PFSK-1 (cell line): ENCODE results near the gene PPP2R5C.

Experiments
- FOXP2 ChIP-seq: optimal IDR thresholded peaks from 2 replicates; pipeline ENCODE3; 2011; ENCODE audit warnings: borderline replicate concordance, control low read depth, inconsistent platforms; ENCODE audit not compliant: insufficient read depth; ENCODE audit errors: extremely low read length, extremely low read depth
- POLR2AphosphoS5 ChIP-seq: IDR thresholded peaks from 2 replicates; pipeline ENCODE4 v1.6.1; 2012; ENCODE audit warnings: low read depth, mild to moderate bottlenecking, control low read depth, low read length, moderate library complexity
- SIN3A ChIP-seq: IDR thresholded peaks from 2 replicates; pipeline ENCODE4 v1.6.1; 2012; ENCODE audit warnings: mild to moderate bottlenecking, low read length, moderate library complexity, borderline replicate concordance; ENCODE audit not compliant: insufficient read depth
- TAF1 ChIP-seq: IDR thresholded peaks from 2 replicates; pipeline ENCODE4 v1.6.1; 2012; ENCODE audit warnings: low read length, control low read depth, borderline replicate concordance; ENCODE audit not compliant: insufficient read depth
- TF ChIP-seq, protein P1 (sequence below), 2 experiments: IDR thresholded peaks; 2 replicates each; pipeline versions ENCODE4 v1.6.1 to v1.8.0; 2011 to 2012; ENCODE audit warnings: low read depth in 2 of 2, low read length in 2 of 2, control low read depth in 1 of 2, inconsistent platforms in 1 of 2, mild to moderate bottlenecking in 1 of 2, moderate library complexity in 1 of 2; ENCODE audit not compliant: insufficient read depth in 1 of 2

The PPP2R5C gene

DNA sequence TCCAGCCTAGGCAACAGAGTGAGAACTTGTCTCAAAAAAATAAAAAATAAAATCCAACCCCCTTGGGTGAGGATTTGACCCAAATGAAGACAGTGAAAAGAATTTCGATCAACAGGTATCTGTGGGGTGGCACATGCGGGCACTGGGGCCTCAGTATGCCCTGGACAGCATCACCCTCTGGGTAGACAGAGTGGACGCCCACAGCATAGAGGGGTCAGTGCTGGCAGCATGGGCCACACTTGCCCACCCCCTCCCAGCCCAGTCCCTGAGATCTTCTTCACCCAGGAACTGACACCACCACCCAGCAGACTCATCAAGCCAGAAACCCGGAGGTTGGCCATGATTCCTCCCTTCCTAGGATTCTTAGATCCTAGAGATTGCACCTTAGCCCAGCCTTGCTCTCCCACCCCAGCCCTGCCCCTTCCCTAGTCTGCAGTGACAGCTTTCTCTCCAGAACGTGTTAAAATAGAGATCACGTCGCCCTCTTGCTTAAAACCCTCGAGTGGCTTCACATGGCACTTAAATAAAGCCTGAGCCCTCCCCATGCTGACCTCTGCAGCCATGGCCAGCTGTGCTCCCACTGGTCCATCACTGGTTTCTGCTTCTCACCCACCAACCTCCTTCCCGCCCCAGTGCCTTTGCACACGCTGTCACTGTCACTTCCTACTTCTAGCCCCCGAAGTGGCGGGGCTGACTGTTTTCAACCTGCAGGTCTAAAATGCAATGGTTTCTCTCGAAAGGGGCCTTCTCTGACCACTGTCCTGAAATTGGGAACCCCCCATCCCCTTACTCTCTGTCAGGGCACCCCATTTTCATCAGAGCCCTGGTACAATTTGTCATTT is 176.6 kb downstream of the PPP2R5C start:
- TF ChIP-seq TAF1: no peak
- no peak for TF ChIP-seq POLR2AphosphoS5
- TF ChIP-seq, protein P1, sequence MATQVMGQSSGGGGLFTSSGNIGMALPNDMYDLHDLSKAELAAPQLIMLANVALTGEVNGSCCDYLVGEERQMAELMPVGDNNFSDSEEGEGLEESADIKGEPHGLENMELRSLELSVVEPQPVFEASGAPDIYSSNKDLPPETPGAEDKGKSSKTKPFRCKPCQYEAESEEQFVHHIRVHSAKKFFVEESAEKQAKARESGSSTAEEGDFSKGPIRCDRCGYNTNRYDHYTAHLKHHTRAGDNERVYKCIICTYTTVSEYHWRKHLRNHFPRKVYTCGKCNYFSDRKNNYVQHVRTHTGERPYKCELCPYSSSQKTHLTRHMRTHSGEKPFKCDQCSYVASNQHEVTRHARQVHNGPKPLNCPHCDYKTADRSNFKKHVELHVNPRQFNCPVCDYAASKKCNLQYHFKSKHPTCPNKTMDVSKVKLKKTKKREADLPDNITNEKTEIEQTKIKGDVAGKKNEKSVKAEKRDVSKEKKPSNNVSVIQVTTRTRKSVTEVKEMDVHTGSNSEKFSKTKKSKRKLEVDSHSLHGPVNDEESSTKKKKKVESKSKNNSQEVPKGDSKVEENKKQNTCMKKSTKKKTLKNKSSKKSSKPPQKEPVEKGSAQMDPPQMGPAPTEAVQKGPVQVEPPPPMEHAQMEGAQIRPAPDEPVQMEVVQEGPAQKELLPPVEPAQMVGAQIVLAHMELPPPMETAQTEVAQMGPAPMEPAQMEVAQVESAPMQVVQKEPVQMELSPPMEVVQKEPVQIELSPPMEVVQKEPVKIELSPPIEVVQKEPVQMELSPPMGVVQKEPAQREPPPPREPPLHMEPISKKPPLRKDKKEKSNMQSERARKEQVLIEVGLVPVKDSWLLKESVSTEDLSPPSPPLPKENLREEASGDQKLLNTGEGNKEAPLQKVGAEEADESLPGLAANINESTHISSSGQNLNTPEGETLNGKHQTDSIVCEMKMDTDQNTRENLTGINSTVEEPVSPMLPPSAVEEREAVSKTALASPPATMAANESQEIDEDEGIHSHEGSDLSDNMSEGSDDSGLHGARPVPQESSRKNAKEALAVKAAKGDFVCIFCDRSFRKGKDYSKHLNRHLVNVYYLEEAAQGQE (IDR thresholded peaks at IDR 0.05; ENCODE audit: insufficient read depth in 1 of 2, low read depth in 2 of 2, low read length in 2 of 2): no peak
- TF ChIP-seq SIN3A: no peak
- TF ChIP-seq FOXP2: no peak

DNA sequence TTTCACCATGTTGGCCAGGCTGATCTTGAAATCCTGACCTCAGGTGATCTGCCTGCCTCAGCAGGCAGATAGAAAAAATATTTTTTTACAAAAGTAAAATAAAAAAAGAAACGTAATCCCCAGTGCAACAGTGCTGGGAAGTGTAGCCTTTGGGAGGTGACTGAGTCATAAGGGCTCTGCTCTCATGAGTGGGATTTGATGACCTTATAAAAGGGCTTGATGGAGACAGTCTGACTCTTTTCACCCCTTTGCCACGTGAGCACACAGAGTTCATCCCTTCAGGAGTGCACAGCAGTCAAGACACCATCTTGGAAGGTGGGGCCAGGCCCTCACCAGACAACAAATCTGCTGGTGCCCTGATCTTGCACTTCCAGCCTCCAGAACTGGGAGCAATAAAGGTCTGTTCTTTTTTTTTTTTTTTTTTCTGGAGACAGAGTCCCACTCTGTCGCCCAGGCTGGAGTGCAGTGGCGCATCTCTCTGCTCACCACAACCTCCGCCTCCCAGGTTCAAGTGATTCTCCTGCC is 178.2 kb downstream of the PPP2R5C start:
- no peak for TF ChIP-seq POLR2AphosphoS5
- TF ChIP-seq, protein P1 (IDR thresholded peaks at IDR 0.05; ENCODE audit: insufficient read depth in 1 of 2, low read depth in 2 of 2, low read length in 2 of 2): no peak
- TF ChIP-seq FOXP2: no peak
- no peak for TF ChIP-seq SIN3A

DNA sequence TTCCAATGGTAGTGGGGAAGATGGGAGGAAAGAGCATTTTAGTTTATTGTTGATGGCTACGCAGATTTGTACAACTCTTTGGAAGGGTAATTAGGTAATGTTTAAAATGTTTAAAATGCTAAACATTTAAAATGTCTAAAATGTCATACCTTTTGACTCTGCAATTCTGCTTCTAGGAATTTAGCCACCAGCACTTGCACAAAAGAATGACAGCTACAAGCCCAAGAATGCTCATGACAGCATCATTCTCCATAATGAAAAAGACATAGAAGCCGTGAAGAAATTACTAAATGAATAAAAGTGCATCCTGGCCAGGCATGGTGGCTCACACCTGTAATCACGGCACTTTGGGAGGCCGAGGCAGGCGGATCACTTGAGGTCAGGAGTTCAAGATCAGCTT is 182.9 kb downstream of the PPP2R5C start:
- no peak for TF ChIP-seq POLR2AphosphoS5
- TF ChIP-seq SIN3A: no peak
- TF ChIP-seq, protein P1 (IDR thresholded peaks at IDR 0.05; ENCODE audit: insufficient read depth in 1 of 2, low read depth in 2 of 2, low read length in 2 of 2): no peak
- no peak for TF ChIP-seq FOXP2
- TF ChIP-seq TAF1: no peak

DNA sequence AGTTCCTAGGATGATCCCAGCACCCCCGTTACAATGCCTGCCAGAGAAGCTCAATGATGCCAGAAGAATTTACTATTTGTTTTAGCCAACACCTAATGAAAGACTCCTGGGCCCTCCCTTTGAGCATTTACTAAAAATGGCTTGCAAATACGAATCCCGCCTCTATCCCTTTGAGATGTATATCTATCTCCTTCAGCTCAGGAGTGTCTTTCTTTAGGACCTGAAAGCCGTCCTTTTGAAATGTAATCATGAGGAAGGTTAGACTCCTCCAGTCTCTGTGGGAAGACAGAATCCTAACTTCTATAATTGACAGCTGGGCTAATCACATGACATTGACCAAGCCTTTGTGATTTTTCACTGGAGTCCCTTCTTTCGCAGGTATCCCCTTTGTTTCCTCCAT is 183.7 kb downstream of the PPP2R5C start:
- no peak for TF ChIP-seq TAF1
- TF ChIP-seq, protein P1 (IDR thresholded peaks at IDR 0.05; ENCODE audit: insufficient read depth in 1 of 2, low read depth in 2 of 2, low read length in 2 of 2): no peak
- TF ChIP-seq POLR2AphosphoS5: no peak
- TF ChIP-seq SIN3A: no peak
- no peak for TF ChIP-seq FOXP2
